Epithelial cell of esophagus (primary cell): Measurements from ENCODE around the gene RRP36.

Source experiments
- DNase-seq: peaks from one replicate; pipeline ENCODE4 v3.0.0; 2010; ENCODE audit warnings: low read depth
- H3K4me3 ChIP-seq: 2 replicates; pipeline ENCODE4 v1.5.1; 2011; ENCODE audit warnings: mild to moderate bottlenecking, low read length, control low read depth
- TF ChIP-seq, protein P1 (sequence below): IDR thresholded peaks from 2 replicates; pipeline ENCODE4 v1.5.1; 2011; ENCODE audit warnings: low read depth, mild to moderate bottlenecking, low read length, control low read depth, inconsistent platforms; ENCODE audit not compliant: insufficient read depth; ENCODE audit errors: missing control alignments

The RRP36 gene

DNA sequence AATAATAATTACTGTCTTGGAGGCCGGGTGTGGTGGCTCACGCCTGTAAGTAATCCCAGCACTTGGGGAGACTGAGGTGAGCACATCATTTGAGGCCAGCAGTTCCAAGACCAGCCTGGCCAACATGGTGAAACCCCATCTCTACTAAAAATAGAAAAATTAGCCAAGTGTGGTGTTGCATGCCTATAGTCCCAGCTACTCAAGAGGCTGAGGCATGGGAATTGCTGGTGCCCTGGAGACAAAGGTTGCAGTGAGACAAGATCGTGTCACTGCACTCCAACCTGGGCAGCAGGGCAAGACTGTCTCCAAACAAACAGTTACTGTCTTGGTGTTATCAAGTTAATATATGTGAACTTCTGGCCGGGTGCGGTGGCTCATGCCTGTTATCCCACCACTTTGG lies 4.9 kb downstream of the RRP36 start:
- no peak overlapping the region for H3K4me3 ChIP-seq
- no peak for DNase-seq
- TF ChIP-seq, protein P1, sequence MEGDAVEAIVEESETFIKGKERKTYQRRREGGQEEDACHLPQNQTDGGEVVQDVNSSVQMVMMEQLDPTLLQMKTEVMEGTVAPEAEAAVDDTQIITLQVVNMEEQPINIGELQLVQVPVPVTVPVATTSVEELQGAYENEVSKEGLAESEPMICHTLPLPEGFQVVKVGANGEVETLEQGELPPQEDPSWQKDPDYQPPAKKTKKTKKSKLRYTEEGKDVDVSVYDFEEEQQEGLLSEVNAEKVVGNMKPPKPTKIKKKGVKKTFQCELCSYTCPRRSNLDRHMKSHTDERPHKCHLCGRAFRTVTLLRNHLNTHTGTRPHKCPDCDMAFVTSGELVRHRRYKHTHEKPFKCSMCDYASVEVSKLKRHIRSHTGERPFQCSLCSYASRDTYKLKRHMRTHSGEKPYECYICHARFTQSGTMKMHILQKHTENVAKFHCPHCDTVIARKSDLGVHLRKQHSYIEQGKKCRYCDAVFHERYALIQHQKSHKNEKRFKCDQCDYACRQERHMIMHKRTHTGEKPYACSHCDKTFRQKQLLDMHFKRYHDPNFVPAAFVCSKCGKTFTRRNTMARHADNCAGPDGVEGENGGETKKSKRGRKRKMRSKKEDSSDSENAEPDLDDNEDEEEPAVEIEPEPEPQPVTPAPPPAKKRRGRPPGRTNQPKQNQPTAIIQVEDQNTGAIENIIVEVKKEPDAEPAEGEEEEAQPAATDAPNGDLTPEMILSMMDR, result no peak

DNA sequence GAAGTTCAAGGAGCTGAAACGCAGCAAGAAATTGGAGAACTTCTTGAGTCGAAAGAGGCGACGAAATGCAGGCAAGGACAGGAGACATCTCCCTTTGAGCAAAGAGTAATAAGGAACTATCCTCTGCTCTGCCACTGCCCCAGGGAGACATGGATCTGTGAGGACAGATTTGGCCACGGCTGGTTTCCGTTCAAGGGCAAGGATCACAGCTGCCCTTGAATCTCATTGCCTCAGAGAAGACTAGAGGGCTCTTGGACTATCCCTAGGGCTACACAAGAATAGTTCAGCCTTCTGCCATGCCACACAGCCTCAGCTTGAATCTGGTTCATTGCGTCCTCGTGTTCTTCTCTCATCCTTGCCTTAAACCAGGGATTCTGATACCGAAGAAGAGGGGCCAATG lies 7.7 kb downstream of the RRP36 start:
- DNase-seq, result no peak
- H3K4me3 ChIP-seq, result no peak overlapping the region
- TF ChIP-seq, protein P1, result no peak

DNA sequence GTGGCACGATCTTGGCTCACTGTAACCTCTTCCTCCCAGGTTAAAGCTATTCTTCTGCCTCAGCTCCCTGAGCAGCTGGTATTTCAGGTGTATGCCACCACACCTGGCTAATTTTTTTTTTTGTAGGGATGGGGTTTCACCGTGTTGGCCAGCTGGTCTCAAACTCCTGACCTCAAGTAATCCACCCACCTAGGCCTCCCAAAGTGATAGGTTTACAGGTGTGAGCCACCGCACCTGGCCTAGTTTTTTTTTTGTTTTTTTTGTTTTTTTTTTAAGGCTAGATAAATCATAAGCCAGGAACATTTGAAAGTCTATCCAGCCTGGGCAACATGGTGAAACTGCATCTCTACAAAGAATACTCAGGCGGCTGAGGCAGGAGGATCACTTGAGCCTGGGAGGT lies 10.9 kb downstream of the RRP36 start:
- no peak overlapping the region for H3K4me3 ChIP-seq
- TF ChIP-seq, protein P1, result no peak
- no peak for DNase-seq

DNA sequence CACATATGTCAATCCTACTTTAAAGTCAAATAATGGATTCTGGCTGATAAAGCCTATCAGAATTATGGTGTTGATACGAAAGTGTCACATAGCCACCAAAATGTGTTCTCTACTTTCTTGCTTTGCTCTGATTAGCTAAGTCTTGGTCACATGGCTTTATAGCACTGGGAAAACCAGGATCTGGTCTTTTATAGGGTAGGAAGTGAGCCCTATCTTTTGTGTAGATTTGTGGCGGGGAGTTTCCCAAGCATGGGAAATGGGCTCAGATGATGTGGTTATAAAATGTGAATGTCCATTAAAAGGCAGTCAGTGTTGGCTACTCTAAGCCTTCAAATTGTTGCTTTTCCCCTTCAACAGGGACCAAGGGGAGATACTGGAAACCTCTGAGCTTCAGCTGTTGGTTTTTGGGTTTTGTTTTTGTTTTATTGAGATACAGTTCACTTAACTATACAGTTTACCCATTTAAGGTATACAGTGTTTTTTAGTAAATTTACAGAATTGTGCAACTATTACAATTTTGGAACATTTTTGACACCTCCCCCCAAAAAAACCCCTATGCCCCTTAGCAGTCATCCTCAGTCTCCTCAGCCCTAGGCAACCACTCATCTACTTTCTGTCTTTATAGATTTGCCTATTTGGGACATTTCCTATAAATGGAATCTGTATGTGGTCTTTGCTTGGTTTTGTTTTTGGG lies 12.2 kb downstream of the RRP36 start:
- H3K4me3 ChIP-seq, result no peak overlapping the region
- TF ChIP-seq, protein P1, result no peak
- DNase-seq, result no peak

DNA sequence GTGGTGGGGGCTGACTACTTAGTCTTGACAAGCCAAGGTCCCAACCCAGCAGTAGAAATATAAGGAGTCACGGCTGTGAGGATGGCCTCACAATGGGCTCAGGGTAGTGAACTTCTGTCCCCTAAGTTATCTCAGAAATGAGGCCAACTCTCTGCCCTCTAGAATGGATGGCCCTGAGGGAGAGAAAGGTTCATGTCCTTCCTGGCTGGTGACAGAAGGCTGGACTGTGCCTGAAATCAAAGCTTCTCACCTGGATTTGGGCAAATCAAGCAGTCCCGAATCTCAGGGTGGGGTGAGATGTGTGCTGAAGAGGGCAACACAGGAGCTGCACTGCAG lies 12.7 kb downstream of the RRP36 start:
- DNase-seq, result no peak
- TF ChIP-seq, protein P1, result no peak
- no peak overlapping the region for H3K4me3 ChIP-seq

DNA sequence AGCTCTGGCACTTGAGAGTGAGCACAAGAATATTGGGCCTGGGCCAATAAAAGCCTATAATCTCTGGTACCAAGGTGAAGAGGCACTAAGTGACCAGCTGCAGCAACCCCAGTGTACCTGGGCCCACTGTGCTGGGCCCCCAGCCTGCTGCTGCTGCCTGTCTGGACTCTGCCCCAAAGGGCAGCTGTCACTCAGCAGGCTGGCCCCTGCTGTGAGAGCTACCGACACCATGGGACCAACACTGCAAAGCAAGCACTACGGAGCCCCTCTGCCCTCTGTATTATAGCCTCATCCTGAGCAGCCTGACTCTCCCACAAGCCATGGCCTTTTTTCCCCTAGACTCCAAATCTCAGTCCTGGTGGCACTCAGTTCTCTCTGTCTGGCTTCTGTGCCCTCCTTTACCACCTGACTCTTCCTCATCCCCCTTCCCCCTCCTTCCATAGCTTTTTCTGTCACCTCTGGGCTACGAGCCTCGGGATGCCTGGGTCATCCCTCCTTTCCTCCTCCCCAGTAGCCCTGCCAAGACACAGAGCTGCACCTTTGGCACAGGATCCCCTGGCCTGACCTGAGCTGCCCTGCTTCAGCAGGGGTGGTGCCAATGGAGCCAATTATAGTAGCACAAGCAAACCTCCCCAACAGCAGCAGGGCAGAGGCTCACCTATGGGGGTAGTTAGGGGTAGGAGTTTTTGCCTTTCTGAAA lies 14.2 kb downstream of the RRP36 start:
- TF ChIP-seq, protein P1, result no peak
- no peak for DNase-seq
- H3K4me3 ChIP-seq, result no peak overlapping the region

DNA sequence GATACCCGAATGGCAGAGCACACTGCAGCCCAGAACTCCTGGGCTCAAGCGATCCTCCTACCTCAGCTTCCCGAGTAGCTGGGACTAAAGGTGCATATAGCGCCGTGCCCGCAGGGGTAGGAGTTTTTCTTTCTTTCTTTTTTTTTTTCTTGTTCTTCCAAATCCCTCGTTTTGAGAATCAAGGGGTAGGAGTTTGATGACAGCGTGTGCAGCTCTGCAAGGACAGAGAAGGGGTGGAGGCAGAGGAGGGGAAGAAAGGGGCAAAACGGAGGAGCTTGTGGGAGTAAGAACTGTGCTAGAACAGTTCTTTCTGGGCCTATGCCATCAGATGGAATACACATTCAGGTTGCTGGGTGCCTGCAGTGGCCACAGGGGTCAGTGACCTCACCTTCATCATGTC lies 15.3 kb downstream of the RRP36 start:
- TF ChIP-seq, protein P1, result no peak
- no peak overlapping the region for H3K4me3 ChIP-seq
- no peak for DNase-seq
